Forelimb muscle (tissue), 1 donor: Measurements from ENCODE around the gene REEP5. TPM values are rescaled to one million over a fixed set of nuclear protein-coding genes. Genes with fewer than 3 reads are reported as not detected.
"Not testable (repeated sequence)": the region's sequence is repeated elsewhere in the genome, so short reads cannot be mapped to it uniquely, and the experiment has no call there.

Experiments
- DNase-seq: peaks from one replicate; pipeline ENCODE4 v3.0.0-alpha.2; 2013; ENCODE audit warnings: low read depth
- polyA plus RNA-seq: library from polyadenylated mRNA; unstranded; fragments of 120-200 nt; gene quantifications from one replicate; pipeline ENCODE4 v1.2.1, GENCODE V29; 2013; ENCODE audit not compliant: insufficient read length

The REEP5 gene
- polyA plus RNA-seq, 1 donor, result 64.6 TPM

DNA sequence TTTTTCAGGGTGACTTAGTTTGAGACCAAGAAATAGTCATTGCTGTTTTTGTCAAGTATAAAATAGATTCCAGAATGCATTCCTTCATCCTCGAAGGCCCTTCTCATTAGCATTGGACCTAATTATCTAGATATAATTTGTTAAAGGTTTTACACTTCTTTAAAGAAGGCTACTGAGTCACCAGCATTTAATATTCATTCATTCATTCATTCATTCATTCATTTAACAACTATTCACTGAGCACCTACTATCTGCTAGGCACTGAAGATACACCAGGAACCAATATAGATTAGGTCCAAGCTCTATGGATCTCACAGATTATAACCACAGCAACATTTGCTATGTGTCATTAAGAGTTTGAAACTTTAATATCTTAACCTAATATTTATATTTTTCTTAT, 11.1 kb upstream of the REEP5 start:
- no peak for DNase-seq

- DNase-seq, result no peak
These were observed 9.4 kb upstream of the REEP5 start for GRCh38 chr5:112931473-112931872.

GRCh38 chr5:112930082-112930344, 8.0 kb upstream of the REEP5 start:
- DNase-seq, result no peak

DNA sequence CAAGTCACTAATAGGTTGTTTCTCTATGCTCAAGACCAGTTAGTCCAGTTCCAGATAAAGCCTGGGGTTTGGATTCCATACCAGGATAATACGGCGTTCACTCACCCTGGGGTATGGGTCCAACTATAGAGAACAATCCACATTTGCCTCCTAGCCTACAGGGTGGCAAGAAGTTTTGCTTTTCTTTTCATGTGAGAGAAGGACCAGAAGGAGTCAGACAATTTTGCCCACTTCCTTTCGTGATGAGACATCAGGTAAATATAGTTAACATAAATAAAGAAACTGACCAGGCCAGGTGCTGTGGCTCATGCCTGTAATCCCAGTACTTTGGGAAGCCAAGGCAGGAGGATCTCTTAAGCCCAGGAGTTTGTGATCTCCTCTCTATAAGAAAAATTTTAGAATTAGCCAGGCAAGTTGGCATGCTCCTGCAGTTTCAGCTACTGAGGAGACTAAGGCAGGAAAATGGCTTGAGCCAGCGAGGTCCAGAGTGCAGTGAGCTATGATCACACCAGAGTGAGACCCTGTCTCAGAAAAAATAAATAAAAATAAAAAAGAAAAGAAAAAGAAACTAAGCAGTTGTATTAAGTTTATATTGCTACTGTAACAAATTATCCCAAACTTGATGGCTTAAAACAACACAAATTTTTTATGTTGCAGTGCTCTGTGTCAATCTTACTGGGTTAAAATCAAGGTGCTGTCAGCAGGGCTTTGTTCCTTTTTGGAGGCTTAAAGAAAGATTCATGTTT, 7.5 kb upstream of the REEP5 start:
- no peak for DNase-seq

DNA sequence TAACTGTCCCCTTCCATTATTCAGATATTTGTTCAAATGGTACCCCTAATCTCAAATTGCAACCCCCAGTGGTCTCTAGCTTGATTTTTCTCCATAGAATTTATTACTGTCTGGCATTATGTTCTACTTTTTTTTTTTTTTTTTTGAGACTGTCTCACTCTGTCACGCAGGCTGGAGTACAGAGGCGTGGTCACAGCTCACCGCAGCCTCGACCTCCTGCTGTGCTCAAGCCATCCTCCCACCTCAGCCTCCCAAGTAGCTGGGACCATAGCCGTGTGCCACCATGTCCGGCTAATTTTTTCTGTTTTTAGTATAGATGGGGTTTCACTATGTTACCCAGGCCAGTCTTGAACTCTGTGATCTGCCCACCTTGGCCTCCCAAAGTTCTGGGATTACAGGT, 2.0 kb upstream of the REEP5 start:
- DNase-seq, result no peak

- DNase-seq, result no peak
These were observed 1.3 kb upstream of the REEP5 start for GRCh38 chr5:112923148-112923917.

DNA sequence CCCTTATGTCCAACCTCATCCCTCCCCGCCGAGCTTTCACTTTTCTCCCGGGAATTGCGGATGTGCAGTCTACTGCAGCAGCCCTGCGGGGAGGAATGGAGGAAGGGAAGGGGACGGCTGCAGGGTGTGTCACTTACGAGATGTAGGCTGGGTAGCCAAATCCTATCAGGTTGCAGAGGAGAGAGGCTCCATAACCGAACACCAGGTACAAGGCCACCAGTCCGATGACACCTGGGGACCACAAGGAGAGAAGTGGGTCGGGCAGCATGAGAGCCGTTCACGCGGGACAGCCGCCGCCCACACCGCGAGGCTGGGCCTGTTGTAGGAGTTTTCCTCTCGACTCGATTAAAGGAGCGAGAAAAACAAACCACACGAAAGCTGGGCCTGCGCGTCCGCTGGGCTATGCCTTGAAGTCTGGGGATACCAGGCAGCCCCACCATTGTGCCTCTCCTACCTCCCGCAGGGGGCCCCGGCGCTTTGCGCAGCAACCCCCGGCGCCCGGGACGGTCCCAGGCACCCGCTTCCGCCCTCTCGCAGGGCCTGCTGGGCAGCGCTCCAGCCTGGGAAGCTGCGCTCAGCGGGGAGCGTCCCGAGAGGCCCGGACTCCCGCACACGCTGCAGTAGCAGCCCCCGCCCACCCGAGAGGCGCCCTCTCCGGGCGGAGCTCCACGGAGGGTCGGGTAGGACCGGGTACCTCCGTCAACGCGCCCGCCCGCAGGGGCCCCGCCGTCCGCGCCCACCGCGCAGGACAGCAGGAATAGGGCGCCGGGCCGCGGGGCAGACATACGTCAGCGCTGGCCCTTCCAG, 798 bp downstream of the REEP5 start:
- no peak for DNase-seq

DNA sequence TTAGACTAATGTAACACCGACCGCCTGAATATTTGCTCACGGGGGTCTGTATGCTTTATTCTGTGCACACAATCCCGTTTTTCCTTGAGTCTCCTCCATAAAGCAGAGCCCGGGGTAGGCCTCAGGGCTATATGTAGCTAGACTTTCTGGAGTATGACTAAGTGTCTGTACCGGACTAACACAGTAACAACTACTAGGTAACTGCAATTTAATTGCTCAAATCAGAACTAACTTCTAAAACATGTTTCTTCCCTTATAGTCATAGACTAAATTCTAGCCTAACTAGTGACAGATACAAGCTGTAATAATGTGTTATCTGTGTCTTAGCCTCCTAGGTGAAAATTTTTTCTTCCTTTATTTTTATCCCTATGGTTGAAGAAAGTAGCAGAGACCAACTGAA, 2.1 kb downstream of the REEP5 start:
- DNase-seq, result no peak

DNA sequence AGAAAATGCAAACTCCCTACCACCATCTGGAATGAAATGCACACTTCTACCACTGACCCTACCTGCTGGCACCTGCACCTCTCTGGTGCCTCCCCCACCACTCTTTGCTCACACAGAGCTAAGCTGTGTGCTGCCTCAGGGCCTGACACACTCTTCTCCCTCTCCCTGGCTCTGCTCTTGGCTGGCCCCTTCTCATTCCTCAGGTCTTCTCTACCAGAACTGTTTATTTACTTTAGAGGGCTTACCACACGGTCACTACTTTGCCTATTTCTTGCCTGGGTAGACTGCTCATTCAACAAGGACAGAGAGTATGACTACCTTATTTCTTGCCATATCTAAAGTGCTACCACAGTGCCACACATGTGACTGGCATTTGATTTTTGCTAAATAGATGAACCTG, 3.3 kb downstream of the REEP5 start:
- DNase-seq, result no peak

- no peak for DNase-seq
These were observed 3.9 kb downstream of the REEP5 start for GRCh38 chr5:112918136-112918535.

- DNase-seq, result no peak
These were observed 4.5 kb downstream of the REEP5 start for GRCh38 chr5:112917453-112917995.

GRCh38 chr5:112915831-112916230, 6.2 kb downstream of the REEP5 start:
- no peak for DNase-seq

- DNase-seq, result no peak
These were observed 7.4 kb downstream of the REEP5 start for GRCh38 chr5:112914584-112914983.

GRCh38 chr5:112910529-112910928, 11.5 kb downstream of the REEP5 start:
- DNase-seq, result no peak

- DNase-seq, result no peak
These were observed 13.2 kb downstream of the REEP5 start for GRCh38 chr5:112908854-112909253.

DNA sequence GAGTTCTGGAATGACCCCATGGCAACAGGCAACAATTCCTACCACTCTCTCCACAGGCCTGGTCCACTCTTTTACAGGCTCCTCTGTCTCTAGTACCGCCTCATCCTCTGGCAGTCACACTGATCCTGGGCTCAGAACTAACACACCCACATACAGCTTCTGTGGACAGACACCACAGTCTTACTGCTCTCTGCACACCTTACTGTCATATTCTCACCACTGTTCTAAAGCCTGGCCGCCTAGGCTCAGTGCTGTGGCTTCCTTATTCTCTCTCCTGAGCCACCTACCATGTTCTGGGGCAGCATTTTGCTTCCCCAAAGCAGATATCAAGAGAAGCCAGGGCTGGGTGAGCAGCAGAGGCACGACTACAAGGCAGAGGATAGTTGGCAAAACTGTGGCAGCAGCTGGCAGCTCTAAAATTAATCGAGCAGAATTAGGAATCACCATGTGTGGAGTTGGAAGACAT, 14.8 kb downstream of the REEP5 start:
- DNase-seq, result no peak

GRCh38 chr5:112906637-112907036, 15.4 kb downstream of the REEP5 start:
- no peak for DNase-seq

DNA sequence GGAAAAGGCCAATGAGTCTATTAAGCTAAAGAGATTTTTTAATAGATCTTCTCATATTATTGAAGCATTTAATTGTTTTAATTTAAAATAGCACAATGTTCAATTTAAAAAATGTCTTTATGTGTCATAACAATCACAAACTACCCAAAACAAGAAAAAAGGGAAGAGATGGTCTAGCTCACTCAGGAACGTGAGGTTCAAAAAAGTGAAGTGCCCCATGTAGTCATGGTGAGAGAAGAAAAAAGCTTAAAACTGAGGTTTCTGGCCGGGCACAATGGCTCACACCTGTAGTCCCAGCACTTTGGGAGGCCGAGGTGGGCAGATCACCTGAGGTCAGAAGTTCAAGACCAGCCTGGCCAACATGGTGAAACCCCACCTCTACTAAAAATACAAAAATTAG, 17.0 kb downstream of the REEP5 start:
- DNase-seq, result not testable (repeated sequence)

- no peak for DNase-seq
These were observed 19.5 kb downstream of the REEP5 start for GRCh38 chr5:112902561-112902960.

DNA sequence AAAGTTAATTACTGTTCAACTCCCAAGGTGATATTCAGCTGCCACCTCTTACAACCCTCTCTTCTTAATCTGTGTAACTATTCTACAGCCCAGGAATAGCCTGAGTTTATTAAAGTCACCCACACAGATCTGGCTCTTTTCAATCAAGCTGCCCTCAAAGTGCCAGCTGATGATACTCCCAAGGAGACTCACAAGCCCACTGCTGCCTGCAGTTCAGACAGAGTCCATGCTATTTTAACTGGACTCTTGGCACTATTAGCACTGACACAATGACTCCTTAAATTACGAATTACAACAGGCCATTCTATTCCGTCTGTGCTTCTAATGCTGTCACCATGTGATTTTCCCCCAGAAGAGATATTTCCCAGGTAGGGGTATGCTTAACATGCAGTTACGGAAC, 26.3 kb downstream of the REEP5 start:
- DNase-seq, result no peak

DNA sequence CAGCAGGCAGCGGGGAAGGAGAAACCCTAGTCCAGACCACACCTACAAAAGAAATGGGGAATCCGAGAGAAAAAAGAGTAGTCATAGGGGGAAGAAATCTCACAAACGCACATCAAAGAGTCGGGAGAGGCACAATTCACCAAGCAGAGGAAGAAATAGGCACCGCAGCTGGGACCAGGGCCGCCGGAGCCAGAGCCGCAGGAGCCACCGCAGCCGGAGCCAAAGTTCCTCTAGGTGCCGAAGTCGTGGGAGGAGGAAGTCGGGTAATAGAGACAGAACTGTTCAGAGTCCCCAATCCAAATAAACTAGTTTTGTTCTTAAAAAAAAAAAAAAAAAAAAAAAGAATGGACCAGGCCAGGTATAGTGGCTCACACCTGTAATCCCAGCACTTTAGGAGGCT, 29.3 kb downstream of the REEP5 start:
- DNase-seq, result no peak

DNA sequence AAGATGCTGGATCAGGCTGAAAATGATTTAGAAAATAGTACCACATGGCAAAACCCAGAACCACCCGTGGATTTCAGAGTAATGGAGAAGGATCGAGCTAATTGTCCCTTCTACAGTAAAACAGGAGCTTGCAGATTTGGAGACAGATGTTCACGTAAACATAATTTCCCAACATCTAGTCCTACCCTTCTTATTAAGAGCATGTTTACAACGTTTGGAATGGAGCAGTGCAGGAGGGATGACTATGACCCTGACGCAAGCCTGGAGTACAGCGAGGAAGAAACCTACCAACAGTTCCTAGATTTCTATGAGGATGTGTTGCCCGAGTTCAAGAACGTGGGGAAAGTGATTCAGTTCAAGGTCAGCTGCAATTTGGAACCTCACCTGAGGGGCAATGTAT, 30.0 kb downstream of the REEP5 start:
- not testable (repeated sequence) for DNase-seq
